ENCODE results near the gene CTNNA3. TPM values are rescaled to one million over a fixed set of nuclear protein-coding genes. Genes with fewer than 3 reads are reported as not detected.

The CTNNA3 gene
- total and polyA plus RNA-seq, 4 donors, result under 0.01 to 39.8 (median 0.09) TPM

- DNase-seq (no peak), ATAC-seq (ENCODE audit: insufficient read depth, low FRiP score) (no peak)
- TF ChIP-seq CTCF (IDR thresholded peaks at IDR 0.05; ENCODE audit: control extremely low read depth, extremely low read depth), result no peak
- Histone ChIP-seq H3K9me3 (ENCODE audit: control insufficient read depth in 4 of 4, insufficient read depth in 3 of 4, low read length in 3 of 4) (peaks cover 0 to 10% (median 5%) of the 10 kb centered on the region in 4 donors), H3K27me3 (ENCODE audit: control insufficient read depth in 3 of 3, insufficient read depth in 3 of 3, low read length in 2 of 3) (no peaks in the 10 kb centered on the region), H3K27ac (ENCODE audit: low read depth in 1 of 2, low read length in 1 of 2) (no peak overlapping the region), H3K9ac (ENCODE audit: insufficient read depth in 1 of 2, low read length in 2 of 2) (no peak overlapping the region), H3K36me3 (ENCODE audit: control insufficient read depth in 4 of 4, insufficient read depth in 4 of 4, low read length in 4 of 4) (no peaks in the 10 kb centered on the region), H3K4me3 (no peak overlapping the region), H3K4me1 (ENCODE audit: control insufficient read depth in 5 of 5, insufficient read depth in 5 of 5, low read length in 5 of 5) (peaks cover 0 to 6% (median 3%) of the 10 kb centered on the region in 5 donors)
- 88 to 92% methylated on average over 4 of the region's 4 CpGs for WGBS, 2 donors
Observed at GRCh38 chr10:67476201-67476600, 219.8 kb downstream of the CTNNA3 start.

GRCh38 chr10:67473850-67474633, 222.0 kb downstream of the CTNNA3 start:
- DNase-seq, result peak in 2 of 3 donors; percentile 56 to 60
- Histone ChIP-seq H3K36me3 (ENCODE audit: control insufficient read depth in 4 of 4, insufficient read depth in 4 of 4, low read length in 4 of 4) (no peaks in the 10 kb centered on the region), H3K9ac (ENCODE audit: insufficient read depth in 1 of 2, low read length in 2 of 2) (no peak overlapping the region), H3K4me3 (no peak overlapping the region), H3K27ac (ENCODE audit: low read depth in 1 of 2, low read length in 1 of 2) (no peak overlapping the region), H3K4me1 (ENCODE audit: control insufficient read depth in 5 of 5, insufficient read depth in 5 of 5, low read length in 5 of 5) (peaks cover 0 to 8% (median 3%) of the 10 kb centered on the region in 5 donors), H3K9me3 (ENCODE audit: control insufficient read depth in 4 of 4, insufficient read depth in 3 of 4, low read length in 3 of 4) (peaks cover 0 to 10% (median 4%) of the 10 kb centered on the region in 4 donors), H3K27me3 (ENCODE audit: control insufficient read depth in 3 of 3, insufficient read depth in 3 of 3, low read length in 2 of 3) (no peaks in the 10 kb centered on the region)
- ATAC-seq (ENCODE audit: insufficient read depth, low FRiP score), result no peak
- WGBS, 2 donors, result 76 to 83% methylated on average over 3 of the region's 3 CpGs
- TF ChIP-seq CTCF (IDR thresholded peaks at IDR 0.05; ENCODE audit: control extremely low read depth, extremely low read depth), result no peak

DNA sequence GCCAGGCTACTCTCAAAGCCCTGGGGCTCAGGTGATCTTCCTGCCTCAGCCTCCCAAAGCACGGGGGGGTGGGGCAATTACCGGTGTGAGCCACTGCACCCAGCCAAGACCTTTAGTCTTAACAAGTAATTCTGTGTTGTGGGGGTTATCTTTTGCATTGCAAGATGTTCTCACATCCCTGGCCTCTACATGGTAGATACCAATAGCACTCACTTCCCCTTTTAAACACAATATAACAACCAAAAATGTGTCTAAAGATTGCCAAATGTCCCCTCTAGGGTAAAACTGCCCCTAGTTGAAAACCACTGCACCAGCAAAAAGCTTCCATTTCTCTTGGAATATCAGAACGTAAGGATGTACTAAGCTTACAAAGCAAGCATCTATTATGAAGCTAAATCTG, 225.0 kb downstream of the CTNNA3 start:
- WGBS, 2 donors, result 83 to 84% methylated on average over 3 of the region's 3 CpGs
- H3K4me3 ChIP-seq, result no peak overlapping the region
- TF ChIP-seq CTCF (IDR thresholded peaks at IDR 0.05; ENCODE audit: control extremely low read depth, extremely low read depth), result no peak

More for the DNA sequence above, 225.0 kb downstream of the CTNNA3 start:
- peaks cover 0 to 8% (median 3%) of the 10 kb centered on the region in 5 donors for H3K4me1 ChIP-seq (ENCODE audit: control insufficient read depth in 5 of 5, insufficient read depth in 5 of 5, low read length in 5 of 5)
- ATAC-seq (ENCODE audit: insufficient read depth, low FRiP score), result no peak
- DNase-seq, result no peak
- no peak overlapping the region for H3K27ac ChIP-seq (ENCODE audit: low read depth in 1 of 2, low read length in 1 of 2)
- H3K27me3 ChIP-seq (ENCODE audit: control insufficient read depth in 3 of 3, insufficient read depth in 3 of 3, low read length in 2 of 3), result no peaks in the 10 kb centered on the region
- H3K36me3 ChIP-seq (ENCODE audit: control insufficient read depth in 4 of 4, insufficient read depth in 4 of 4, low read length in 4 of 4), result no peaks in the 10 kb centered on the region
- no peaks in the 10 kb centered on the region for H3K9me3 ChIP-seq (ENCODE audit: control insufficient read depth in 4 of 4, insufficient read depth in 3 of 4, low read length in 3 of 4)
- H3K9ac ChIP-seq (ENCODE audit: insufficient read depth in 1 of 2, low read length in 2 of 2), result no peak overlapping the region
